Endothelial cell of umbilical vein (primary cell): ENCODE results near the gene NRXN3.

Experiments used
- EZH2 ChIP-seq: IDR thresholded peaks from 2 replicates; pipeline ENCODE4 v1.6.1; 2012; ENCODE audit warnings: borderline replicate concordance, low read depth, mild to moderate bottlenecking, moderate library complexity, low read length, inconsistent platforms; ENCODE audit not compliant: severe bottlenecking
- FOS ChIP-seq: IDR thresholded peaks from 2 replicates; pipeline ENCODE4 v1.6.1; 2011; ENCODE audit warnings: mild to moderate bottlenecking, low read length, moderate library complexity, borderline replicate concordance; ENCODE audit not compliant: insufficient read depth
- GATA2 ChIP-seq: IDR thresholded peaks from 2 replicates; pipeline ENCODE4 v1.7.0; 2011; ENCODE audit warnings: low read depth, mild to moderate bottlenecking, moderate library complexity, mixed read lengths, low read length; ENCODE audit not compliant: insufficient read length, insufficient read depth
- JUN ChIP-seq: IDR thresholded peaks from 2 replicates; pipeline ENCODE4 v1.6.1; 2011; ENCODE audit warnings: borderline replicate concordance, low read depth; ENCODE audit not compliant: insufficient read length, insufficient read depth
- POLR2A ChIP-seq: IDR thresholded peaks from 2 replicates; pipeline ENCODE4 v1.6.1; 2012; ENCODE audit warnings: low read depth, mild to moderate bottlenecking, control low read depth, low read length
- POLR2AphosphoS5 ChIP-seq: IDR thresholded peaks from 2 replicates; pipeline ENCODE4 v1.6.1; 2012; ENCODE audit warnings: low read depth, mild to moderate bottlenecking, control low read depth, low read length, moderate library complexity; ENCODE audit not compliant: insufficient read depth
- TF ChIP-seq, protein P1 (sequence below), 2 donors: IDR thresholded peaks; 1 replicate in 1 of 2; 2 replicates in 1 of 2; pipeline ENCODE4 v1.5.1; 2011; ENCODE audit warnings: low read length in 2 of 2, mild to moderate bottlenecking in 2 of 2, moderate library complexity in 2 of 2, control low read depth in 1 of 2, inconsistent platforms in 1 of 2, low read depth in 1 of 2; ENCODE audit not compliant: insufficient read depth in 1 of 2; ENCODE audit errors: extremely low read depth in 1 of 2
- TF ChIP-seq, protein P2 (sequence below): IDR thresholded peaks from 2 replicates; pipeline ENCODE4 v1.6.1; 2011; ENCODE audit not compliant: insufficient read depth, insufficient read length

DNA sequence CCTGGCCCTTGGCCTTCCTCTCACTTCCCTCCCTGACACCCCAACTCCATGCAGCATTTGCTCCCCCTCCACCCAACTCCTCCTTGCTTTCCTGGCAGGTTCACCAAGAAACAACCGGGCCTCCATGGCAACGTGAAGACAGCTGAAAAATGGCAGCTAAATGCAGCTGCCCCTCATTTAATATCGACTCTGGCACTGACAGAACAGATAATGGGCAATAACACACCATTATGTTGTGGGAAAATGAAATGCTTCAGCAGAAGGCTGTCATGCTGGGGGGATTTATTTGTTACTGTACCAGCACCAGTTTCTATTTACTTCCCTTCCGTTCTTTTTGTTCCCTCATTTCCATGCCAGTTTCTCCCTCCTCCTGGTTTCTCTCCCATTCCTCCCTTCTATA lies 440.8 kb downstream of the NRXN3 start:
- TF ChIP-seq, protein P1, sequence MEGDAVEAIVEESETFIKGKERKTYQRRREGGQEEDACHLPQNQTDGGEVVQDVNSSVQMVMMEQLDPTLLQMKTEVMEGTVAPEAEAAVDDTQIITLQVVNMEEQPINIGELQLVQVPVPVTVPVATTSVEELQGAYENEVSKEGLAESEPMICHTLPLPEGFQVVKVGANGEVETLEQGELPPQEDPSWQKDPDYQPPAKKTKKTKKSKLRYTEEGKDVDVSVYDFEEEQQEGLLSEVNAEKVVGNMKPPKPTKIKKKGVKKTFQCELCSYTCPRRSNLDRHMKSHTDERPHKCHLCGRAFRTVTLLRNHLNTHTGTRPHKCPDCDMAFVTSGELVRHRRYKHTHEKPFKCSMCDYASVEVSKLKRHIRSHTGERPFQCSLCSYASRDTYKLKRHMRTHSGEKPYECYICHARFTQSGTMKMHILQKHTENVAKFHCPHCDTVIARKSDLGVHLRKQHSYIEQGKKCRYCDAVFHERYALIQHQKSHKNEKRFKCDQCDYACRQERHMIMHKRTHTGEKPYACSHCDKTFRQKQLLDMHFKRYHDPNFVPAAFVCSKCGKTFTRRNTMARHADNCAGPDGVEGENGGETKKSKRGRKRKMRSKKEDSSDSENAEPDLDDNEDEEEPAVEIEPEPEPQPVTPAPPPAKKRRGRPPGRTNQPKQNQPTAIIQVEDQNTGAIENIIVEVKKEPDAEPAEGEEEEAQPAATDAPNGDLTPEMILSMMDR (IDR thresholded peaks at IDR 0.05; ENCODE audit: extremely low read depth in 1 of 2, insufficient read depth in 1 of 2, low read depth in 1 of 2, low read length in 2 of 2), result no peak
- no peak for TF ChIP-seq POLR2AphosphoS5
- no peak for TF ChIP-seq POLR2A
- TF ChIP-seq GATA2, result no peak
- TF ChIP-seq JUN, result no peak
- no peak for TF ChIP-seq EZH2
- TF ChIP-seq FOS, result no peak
- TF ChIP-seq, protein P2, sequence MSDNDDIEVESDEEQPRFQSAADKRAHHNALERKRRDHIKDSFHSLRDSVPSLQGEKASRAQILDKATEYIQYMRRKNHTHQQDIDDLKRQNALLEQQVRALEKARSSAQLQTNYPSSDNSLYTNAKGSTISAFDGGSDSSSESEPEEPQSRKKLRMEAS, result no peak
